Stimulated activated CD4-positive, alpha-beta T cell treated with anti-CD3 and anti-CD28 coated beads, Interleukin-15, amount 100 ng/mL, for 24 hours (primary cell): ENCODE data around the gene CASD1.

Source experiments
- DNase-seq: peaks from one replicate; pipeline ENCODE4 v3.0.0-alpha.2; 2020

CASD1 gene

GRCh38 chr7:94509264-94509886, at the start of gene CASD1:
CASD1 (plus strand) TSS chr7:94509809; CDS start chr7:94510085, 276 bp downstream.
- peak; percentile 73 for DNase-seq

DNA sequence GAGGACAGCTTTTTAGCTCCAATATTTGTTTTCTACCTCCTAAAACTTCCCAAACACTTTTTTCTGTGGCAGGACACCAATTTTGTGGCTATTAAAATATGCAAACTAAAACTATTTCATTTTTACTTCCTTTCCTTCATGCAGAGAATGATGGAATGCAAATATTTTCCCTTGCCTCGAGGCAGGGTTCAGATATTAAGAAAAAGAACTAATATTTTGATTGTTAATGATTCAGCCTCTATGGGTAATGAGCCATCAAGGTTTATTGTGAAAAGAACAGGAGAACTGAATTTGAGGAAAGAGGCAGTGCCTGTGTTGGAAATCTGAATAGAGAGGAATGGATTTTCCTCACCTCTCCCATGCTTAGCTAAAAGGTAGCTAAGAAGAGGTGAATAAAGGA, 43.1 kb upstream of the CASD1 start:
- DNase-seq = no peak

DNA sequence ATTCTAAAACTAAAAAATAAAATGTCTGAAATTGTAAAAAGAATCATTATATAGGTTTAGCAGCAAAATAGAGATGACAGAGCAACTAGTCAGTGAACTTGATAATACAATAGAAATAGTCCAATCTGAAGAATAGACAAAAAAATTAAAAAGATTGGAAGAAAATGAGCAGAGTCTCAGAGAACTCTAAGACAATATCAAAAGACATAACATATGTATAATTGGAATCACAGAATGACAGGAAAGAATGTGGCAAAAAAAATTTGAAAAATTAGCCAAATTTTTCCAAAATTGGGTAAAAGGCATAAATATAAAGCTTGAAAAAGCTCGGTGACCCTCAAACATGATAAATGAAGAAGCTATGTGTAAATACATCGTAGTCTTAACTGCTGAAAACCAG, 38.0 kb upstream of the CASD1 start:
- DNase-seq = no peak

GRCh38 chr7:94472608-94473007, 37.0 kb upstream of the CASD1 start:
- no peak for DNase-seq

DNA sequence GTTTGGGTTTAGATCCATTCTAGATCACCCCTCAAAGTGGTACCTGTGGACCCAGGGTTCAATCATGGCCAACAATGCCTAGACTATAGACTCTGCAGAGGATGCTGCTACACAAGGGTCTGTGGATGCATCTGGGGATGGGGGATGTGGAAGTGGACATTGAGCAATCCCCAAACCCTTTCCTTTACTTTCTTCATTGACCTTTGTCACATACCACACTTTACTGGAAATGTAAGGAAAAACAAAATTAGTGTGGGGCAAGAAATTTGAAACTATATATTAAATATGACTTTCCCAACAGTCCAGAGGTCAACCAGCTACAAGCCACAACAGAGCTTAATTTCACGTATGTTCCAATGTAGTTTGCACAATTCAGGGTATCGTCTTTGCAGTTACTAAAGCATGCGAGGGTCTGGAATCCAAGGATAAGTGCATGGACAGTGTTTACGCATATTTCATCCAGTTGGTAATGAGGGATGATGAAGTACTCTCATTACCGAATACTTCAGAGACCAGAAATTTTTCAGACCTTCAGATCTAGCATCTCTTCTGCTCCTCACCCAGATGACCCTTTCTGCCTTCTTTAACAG, 33.3 kb upstream of the CASD1 start:
- no peak for DNase-seq

- no peak for DNase-seq
These were observed 31.7 kb upstream of the CASD1 start for GRCh38 chr7:94477878-94478277.

DNA sequence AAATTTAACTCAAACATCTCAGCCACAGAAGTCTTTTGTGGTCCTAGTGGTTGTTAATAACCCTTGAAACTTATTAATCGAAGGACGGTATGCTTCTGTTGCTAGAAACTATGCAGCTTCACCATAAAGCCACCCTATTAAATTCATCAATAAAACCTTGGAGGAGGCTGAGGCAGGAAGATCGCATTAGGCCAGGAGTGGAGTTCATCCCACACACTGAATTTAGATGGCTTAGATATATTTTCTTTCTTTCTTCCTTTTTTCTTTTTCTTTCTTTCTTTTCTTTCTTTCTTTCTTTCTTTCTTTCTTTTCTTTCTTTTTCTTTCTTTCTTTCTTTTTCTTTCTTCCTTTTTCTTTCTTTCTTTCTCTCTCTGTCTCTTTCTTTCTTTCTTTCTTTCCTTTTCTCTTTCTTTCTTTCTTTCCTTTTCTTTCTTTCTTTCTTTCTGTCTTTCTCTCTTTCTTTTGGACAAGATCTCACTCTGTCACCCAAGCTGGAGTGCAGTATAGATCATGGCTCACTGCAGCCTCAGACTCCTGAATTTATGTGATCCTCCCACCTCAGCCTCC, 30.9 kb upstream of the CASD1 start:
- no peak for DNase-seq

GRCh38 chr7:94481279-94481678, 28.3 kb upstream of the CASD1 start:
- DNase-seq = no peak

- no peak for DNase-seq
These were observed 26.8 kb upstream of the CASD1 start for GRCh38 chr7:94482796-94483195.

DNA sequence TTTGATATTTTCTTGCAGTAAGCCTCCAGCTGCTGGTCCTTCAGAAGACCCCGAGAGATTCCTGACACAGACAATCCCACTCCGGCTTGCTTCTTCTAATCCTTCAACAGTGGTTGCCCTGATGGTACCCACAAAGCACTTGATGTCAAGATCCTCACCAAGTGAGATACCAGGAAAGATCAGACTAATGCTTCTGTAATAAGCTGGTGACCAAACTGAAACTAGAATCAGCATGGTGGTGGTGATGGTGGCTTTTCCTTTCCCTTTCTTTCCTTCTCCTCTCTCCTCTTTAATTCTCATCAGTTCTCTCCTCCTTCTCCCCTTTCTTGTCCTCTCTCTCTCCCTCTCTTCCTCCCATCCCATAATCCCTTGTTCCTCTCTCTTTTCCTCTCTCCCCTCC, 25.8 kb upstream of the CASD1 start:
- no peak for DNase-seq

GRCh38 chr7:94486216-94486615, 23.4 kb upstream of the CASD1 start:
- no peak for DNase-seq

- DNase-seq = no peak
These were observed 18.2 kb upstream of the CASD1 start for GRCh38 chr7:94491410-94491809.

GRCh38 chr7:94492601-94493000, 17.0 kb upstream of the CASD1 start:
- DNase-seq = no peak

GRCh38 chr7:94497874-94498670, 11.5 kb upstream of the CASD1 start:
- no peak for DNase-seq

GRCh38 chr7:94498918-94499317, 10.7 kb upstream of the CASD1 start:
- DNase-seq = no peak

- no peak for DNase-seq
These were observed 2.1 kb upstream of the CASD1 start for GRCh38 chr7:94507462-94507861.

- no peak for DNase-seq
These were observed 1.6 kb upstream of the CASD1 start for GRCh38 chr7:94507962-94508361.

DNA sequence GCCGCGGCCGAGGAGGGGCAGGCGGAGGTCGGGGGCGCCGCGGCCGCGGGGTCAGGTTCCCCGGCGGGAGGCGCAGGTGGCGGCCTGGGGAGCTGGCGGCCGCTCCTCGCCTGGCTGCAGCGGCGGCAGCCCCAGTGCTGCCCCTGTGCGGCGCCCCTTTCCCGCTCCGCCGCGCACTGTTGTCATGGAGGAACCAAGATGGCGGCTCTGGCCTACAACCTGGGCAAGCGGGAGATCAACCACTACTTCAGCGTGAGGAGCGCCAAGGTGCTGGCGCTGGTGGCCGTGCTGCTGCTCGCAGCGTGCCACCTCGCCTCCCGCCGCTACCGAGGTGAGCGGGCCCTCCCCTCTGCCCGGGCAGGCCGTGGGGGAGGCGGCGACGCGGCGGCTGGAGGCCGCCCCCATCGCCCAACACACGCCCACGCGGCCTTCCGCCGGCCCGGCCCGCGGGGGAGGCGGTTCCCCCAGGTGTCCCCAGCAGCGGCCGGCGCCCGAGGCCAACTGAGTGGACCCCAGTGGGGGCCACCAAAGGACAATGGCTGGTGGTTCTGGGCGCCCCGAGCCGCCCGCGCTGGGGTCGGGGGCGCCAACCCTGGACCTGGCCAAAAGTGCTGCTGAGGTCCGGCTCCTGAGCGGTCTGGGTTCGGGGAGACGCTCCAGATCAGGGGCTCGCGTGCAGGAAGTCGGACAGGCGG, 425 bp downstream of the CASD1 start:
- DNase-seq = peak; percentile 73

GRCh38 chr7:94510582-94511496, 1.2 kb downstream of the CASD1 start:
- DNase-seq = peak; percentile 37

DNA sequence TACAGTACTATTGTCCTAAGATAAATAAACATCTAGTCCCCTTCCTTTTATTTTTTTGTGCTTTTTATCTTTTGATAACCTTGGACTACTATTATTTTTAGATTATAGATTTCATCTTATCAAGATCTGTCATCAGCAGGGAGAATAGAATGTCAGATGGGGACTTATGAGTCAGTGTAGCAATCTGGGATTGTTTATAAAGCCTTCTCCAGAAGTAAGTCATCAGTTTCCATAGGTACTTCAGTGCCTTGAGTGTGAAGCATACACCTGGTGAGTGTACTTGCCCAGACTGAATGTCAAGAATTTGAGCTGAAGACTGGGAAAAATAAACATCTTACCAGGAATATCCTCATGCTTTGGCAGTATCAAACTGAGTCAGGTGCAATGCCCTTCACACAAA, 2.1 kb downstream of the CASD1 start:
- DNase-seq = no peak

DNA sequence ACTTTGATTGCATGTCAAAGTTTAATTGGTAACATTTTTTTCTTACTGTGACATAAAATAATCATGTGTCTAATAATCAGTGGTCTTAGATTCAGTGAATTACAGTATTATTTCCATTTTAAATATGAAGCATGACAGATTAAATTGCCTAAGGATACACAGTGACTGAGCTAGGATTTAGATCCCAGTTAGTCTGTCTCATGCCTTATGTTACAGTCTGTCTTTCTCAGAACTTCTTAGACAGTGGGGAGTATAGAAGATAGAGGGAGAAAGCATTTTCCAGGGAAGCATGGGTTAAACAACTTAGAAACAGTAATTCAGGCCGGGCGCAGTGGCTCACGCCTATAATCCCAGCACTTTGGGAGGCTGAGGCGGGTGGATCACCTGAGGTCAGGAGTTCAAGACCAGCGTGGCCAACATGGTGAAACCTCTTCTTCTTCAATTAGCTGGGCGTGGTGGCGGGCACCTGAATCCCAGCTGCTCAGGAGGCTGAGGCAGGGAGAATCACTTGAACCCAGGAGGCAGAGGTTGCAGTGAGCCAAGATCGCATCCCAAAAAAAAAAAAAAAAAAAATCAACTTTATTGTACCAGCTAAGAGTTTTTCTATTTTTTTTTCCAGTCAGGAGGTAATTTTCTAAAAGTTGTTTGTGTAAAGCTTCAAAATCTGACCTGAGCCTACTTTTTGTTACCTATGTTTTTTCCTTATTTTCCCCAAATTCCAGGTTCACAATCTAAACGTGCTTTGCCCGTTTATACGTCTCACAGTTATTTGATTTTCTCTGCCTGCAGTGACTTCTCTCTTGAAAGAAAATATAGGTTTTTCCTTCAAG, 3.3 kb downstream of the CASD1 start:
- DNase-seq = no peak
